Suppressor macrophage treated with lipopolysaccharide for 1 hour (primary cell): ENCODE results near the gene NET1.
"Not testable (repeated sequence)": the region's sequence is repeated elsewhere in the genome, so short reads cannot be mapped to it uniquely, and the experiment has no call there.

ENCODE experiments used
- DNase-seq, 3 donors: peaks; one replicate each; pipeline ENCODE4 v3.0.0-alpha.2; 2020 to 2022

Gene NET1

DNA sequence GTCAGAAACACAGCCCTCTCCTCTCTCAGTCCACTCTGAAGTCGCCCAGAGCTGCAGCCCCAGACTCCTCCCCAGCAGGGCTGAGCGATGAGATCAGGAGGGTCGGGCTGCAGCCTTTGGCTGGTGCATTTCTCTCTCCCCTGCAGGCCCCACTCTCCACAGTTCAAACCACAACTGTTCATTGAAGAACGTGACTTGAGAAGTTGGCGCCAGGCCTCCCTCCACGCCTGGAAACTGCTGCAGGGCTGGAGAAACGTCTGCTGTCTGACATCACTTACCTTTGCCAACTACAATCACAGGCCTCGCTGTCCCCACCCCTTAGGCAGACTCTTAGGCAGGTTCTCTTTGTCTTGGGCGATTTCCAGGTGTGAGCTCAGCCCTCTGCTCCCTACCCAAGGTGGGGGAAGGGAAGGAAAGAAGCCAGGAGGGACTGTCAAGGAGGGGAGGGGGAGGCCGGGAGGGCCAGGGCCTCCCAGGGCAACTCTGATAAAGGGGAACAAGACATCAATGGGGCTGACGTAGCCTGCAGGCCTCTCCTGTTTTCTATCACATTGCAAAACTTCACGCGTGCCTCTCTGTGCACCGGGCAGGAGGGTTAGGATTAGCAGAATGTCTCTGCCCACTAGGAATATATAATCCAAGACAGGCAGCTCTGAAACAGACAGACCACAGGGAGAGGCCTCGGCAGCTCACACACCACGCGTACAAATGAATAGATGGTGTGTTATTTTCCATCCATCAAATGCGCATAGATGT lies 54.3 kb downstream of the NET1 start:
- DNase-seq: no peak

DNA sequence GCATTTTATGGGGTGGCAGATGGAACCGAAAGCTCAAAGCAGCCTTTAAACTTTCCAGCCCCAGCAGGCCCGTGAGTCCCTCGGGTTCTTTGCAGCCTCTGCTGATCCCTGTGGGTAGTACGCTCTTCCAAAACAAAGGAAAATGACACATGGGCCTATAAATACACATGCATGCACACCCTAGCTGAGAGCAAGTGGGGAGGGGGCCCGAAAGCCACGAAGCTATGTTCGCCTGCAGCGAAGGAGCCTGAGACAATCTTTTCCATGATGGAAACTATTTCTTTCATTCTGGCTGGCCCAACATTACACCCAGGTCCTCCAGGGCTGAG lies 54.8 kb downstream of the NET1 start:
- no peak for DNase-seq

DNA sequence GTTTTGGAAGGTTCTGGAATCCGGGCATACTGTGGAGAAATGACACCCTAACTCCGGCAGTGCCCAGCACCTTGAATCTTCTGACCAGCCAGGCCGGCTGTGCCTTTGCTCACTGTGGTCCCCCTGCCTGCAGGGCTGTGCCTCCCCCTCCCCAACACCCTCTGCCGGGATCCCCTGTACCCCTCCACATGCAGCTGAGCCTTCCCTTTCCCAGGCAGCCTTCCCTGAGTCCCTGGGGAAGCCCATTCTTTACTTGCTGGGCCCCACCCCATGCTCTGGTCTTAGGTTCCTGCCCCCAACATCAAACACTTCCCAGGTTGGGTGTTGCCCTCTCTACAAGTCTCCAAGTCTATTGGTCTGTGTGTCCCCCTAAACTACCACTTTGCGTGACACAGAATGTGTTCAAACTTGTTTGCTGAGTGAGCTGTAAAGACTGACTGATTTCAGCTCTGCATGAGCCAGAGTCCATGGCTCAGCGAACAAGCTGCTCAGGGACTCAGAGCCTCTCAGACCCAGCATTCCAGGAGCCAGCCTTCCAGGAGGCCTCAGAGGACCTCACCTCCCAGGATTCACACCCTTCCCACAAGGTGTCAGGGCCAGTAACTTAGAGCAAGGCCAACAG lies 55.4 kb downstream of the NET1 start:
- DNase-seq: no peak

DNA sequence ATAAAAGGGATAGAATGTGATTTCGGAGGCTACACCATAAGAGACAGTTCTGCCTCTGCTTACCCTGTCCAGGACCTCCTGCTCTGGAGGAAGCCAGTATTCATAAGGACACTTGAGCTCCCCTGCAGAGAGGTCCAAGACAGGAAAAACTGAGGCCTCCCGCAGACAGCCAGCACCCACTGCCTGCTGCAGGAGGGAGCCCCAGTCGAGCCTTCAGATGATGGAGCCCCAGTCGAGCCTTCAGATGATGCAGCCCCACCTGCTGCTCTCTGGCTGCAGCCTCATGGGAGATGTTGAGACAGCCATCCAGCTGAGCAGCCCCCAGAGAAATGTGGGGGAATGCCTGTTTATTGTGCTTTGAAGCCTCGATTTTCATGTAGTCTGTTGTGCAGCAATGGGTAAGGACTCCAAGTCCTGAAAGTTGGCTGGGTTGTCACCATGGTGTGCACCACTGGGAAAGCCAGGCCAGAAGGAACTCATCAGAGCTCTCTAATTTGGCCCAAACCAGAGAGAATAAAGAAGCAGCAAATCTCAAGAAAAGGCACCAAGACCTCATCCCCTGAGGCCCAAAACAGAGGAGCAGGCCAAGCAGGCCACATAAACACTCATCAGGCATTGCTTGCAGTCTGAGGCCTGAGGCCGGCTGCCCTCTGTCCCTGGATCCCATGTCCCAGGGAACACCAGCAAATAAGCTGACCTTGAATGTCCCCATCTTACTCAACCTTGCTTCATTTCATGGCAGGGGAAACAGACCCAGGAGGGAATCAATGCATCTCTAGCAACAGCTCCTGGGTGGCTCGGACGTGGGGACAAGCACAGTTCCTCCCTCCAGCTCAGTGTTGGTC lies 56.1 kb downstream of the NET1 start:
- no peak for DNase-seq

DNA sequence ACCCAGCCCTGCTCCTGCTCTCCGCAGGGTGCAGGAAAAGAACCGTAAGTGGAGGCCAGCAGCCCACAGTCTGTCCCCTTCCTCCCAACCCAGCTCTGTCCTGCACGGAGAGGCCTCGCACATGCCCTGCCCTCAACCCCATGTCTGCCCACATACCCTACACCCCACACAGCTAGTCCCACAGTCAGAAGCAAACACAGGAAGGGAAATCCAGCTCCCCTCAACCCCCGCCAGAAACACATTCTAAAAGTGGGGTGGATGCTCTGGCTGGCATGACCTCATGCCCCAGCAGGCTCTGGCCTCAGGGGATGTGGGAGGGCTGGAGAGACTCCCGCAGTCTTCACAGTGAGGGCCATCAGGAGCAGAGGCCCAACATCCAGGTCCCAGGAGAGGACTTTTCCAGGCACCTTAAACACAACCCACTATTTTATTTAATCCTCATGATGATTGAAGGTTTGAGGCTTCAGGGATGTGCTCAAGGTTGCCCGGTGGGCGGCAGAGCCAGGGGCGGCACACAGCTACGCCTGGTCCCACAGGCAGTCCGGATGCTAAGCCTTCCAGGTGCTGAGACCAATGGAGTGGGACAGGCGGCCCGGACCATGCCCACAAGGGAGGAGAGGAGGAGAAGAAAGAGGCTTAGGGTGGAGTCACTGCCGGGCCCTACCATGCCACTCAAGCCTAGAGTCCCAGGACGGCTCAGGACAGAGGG lies 57.1 kb downstream of the NET1 start:
- DNase-seq: no peak

DNA sequence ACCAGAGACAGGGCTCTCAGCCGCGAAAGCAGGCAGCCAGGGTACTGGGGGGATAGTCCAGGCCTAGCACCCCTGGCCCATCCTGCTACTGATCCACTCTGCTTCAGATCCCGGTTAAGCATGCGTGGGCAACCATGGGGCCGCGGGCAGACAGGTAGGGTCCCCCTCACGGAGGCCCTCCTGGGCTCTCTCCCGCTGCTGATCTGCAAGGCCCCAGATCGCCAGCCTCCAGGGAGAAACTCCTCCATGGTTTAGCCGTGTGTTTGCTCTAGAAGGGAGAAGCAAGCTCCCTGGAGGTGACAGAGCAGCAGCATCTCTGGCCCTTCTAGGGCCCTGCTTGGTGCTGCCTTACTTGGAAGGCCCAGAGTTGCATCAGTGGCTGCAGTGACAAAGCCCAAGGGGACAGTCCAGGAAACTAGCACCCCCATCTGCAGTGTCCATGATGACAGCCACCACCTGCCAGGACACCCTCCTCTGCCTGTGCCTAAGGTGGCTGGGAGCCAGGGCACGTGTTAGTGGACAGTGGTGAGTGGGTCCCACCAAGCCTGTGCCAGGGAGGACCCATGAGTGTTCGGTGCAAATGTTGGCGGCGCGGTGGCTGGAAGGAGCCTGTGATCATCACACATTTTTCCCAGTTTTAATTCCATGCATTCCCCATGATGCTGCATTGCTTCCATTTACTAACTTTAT lies 57.9 kb downstream of the NET1 start:
- DNase-seq: no peak

DNA sequence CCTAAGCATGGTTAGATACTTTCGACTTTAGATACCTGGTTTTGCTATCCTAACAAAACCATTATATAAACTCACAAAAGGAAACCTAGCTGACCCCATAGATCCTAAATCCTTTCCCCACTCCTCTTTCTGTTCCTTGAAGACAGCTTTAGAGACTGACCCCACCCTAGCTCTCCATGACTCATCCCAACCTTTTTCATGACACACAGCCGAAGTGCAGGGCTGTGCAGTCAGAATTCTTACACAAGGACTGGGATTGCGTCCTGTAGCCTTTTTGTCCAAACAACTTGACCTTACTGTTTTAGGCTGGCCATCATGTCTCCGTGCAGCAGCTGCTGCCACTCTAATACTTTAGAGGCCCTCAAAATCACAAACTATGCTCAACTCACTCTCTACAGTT lies 62.3 kb downstream of the NET1 start:
- DNase-seq: peak in 1 of 3 donors; percentile 10

DNA sequence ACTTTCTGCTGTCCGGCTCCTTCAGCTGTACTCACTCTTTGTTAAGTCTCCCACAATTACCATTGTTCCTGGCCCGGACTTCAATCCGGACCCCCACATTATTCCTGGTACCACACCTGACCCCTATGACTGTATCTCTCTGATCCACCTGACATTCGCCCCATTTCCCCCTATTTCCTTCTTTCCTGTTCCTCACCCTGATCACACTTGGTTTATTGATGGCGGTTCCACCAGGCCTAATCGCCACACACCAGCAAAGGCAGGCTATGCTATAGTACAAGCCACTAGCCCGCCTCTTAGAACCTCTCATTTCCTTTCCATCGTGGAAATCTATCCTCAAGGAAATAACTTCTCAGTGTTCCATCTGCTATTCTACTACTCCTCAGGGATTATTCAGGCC lies 62.7 kb downstream of the NET1 start:
- DNase-seq: not testable (repeated sequence)

DNA sequence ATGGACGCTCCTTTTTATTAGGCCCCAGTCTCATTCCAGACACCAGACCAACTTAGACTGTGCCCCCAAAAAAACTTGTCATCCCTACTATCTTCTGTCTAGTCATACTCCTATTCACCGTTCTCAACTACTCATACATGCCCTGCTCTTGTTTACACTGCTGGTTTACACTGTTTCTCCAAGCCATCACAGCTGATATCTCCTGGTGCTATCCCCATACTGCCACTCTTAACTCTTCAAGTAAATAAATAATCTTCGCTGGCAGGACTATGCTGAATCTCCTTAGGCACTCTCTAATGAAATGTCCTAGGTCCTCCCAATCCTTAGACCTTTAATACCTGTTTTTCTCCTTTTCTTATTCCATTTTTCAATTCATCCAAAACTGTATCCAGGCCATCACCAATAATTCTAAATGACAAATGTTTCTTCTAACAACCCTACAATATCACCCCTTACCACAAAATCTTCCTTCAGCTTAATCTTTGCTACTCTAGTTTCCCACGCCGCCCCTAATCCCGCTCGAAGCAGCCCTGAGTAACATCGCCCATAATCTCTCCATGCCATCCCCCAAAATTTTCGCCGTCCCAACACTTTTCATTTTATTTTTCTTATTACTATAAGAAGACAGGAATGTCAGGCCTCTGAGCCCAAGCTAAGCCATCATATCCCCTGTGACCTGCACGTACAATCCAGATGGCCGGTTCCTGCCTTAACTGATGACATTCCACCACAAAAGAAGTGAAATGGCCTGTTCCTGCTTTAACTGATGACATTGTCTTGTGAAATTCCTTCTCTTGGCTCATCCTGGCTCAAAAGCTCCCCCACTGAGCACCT lies 63.8 kb downstream of the NET1 start:
- DNase-seq: not testable (repeated sequence)

DNA sequence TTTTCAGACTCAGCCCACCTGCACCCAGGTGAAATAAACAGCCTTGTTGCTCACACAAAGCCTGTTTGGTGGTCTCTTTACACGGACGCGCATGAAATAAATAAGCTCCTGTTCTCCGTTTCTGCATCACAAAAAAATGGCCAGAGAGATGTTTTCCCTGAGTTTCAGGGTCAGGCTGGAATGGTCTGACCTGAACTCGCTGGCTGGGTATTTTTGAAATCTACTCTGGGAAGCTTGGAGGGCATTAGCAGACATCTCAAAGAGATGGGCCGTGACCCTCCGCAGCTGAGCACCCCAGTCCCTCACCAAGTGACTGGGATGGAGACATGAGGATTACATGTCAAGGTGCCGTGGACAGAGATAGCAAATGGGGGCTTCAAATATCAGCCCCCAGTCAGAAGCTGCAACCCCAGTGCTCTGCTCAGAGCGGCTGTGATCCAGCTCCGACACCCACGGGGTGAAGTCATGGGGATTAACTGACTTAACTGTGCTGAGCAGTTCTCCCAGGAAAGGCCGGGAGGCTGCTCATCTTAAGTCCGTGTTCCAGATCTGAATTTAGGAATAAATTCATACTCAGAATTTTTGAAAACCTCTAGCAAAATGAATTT lies 64.7 kb downstream of the NET1 start:
- no peak for DNase-seq

DNA sequence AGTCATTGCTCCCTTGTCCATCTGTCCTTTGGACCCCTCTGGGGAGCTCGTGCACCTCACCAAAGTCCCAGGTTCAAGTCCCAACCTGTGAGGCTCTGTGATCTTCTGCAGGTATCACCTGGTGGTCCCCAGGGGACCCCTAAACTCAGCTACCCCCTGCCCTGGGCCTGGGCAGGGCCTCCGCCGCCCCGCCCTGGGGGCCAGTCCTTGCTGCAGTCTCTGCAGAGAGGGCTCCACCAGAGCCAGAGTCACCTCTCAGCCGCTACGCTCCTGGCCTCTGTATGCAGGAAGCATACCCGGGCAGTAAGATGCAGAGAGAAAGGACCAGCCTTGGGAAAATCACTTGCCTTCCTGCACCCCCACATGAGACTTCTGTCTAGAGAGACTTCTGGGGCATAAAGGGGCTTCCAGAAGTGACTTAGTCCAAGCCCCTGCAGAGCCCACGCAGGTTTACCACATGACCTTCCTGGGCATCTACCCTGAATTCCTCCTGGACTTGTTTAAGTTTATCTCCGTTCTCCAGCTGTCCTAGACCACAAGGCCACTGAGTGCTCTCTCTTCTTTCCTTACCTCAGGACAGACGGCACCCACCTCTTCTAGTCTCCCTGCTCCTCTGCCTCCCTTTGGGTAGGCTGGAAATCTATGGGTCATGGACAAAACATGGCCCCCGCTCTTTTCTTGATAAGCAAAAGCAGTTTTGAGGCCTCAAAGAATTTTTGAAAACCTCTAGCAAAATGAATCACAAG lies 65.8 kb downstream of the NET1 start:
- no peak for DNase-seq

DNA sequence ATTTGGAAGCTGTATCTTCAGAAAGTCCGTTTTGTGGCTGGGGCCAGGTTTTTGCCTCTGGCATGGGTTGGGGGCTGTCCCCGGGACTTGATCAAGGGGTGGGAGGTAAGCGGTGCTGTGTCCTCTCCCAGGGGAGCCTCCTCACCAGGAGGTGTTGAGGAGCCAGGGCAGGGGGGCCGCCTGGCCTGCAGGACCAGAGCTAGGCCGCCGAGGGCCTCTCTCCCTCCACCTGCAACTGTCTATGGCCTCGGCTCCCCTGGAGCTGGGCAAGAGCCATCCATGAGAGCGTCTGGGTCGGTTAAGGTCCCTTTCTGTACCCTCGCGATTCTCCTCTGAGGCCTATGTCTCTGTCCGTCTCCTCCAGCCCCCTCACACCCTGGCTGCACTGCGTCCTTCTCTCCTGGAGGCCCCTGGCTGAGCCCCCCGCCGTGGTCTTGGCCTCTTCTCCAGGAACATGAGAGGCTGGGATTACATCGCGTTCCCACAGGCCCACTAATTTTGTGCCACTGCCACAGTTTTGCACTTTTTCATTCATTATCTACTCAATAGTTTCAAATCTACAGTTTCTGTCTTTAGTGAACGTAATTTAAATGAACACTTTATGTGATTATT lies 66.4 kb downstream of the NET1 start:
- no peak for DNase-seq

DNA sequence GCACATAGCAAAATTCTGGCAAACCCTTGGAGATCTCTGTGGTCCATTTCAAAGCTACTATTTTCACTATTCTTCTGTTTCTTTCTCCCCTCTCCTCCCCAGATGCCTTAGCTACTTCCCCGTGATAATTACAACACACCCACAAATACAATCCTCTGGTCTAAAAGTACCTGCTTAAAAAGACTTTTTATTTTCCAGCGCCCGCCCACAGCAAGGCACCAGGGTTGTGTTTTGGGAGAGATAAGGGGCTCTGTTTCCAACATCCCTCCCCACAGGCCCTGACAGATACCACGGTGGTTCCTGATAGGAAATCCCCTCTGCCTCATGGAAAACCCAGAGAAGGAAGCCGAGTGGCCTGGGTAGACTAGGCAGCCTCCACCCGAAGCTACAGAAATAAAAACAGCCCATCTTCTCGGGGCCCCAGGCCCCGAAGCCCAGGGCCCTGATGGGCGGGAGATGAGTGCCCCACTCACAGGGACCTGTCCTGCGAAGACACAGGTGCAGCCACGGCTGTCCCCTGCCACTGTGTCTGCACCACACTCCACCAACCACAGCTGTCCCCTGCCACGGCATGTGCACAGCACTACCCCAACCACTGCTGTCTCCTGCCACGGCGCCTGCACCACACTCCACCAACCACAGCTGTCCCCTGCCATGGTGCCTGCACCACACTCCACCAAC lies 67.3 kb downstream of the NET1 start:
- peak; percentile 53 to 70 (median 55) for DNase-seq

DNA sequence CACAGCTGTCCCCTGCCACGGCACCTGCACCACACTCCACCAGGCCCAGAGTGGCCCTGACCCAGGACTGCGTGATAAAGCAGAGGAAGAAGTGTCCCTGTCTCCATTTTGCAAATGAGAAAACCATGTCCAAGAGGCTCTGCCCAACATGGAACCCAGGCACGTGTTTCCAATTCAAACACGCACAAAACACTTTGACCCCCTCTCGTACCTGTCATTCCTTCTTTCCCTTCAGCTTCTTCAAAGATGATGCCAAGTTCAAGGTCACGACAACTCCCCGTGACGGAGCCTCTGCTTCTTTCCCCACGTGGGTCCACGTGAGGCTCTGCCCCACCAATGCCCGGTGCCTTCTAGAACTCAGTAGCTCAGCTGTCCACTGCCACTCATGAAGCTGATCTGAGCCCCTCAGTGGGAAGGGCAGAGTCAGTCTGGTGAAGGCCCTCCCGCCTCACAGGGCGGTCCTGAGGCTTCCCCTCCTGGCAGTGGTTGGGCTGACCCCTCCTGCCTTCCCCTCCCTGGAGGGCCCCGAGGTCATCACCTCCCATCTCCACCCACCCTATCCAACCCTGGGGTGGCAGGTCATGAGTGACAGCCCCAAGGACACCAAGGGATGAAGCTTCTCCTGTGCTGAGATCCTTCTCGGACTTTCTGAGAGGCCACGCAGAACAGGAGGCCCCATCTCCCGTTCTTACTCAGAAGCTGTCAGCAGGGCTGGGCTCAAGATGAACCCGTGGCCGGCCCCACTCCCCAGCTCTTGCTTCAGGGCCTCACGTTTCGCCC lies 68.0 kb downstream of the NET1 start:
- DNase-seq: no peak

DNA sequence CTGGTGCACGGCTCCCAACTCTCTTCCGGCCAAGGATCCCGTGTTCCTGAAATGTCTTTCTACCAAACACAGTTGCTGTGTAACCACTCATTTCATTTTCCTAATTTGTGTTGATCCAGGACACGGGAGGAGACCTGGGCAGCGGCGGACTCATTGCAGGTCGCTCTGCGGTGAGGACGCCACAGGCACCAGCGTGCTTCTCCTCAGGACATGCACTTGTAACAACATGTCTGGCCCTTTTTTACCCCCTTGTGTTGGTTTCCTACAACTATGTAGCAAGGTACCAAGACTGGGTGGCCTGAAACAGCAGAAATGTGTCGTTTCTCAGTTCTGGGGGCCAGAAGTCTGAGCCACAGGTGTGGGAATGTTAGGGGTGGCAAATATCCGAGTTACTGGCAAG lies 68.8 kb downstream of the NET1 start:
- DNase-seq: no peak

DNA sequence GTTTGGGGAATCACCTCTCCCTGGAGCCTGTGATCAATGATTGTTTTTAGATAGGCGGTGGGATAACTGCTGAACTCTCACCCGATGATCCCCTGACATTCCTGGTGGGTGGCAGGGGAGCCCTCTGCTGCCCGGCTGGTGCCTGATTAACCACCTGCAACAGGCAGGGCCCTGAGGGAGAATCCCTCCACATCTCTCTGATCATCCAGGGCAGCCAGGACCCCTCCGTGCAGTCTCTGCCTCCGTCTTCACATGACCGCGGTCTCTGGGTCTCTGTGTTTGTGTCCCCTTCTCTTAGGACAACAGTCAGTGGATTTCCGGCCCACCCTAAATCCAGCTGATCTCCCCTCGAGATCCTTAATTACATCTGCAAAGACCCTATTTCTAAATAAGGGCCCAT lies 69.7 kb downstream of the NET1 start:
- DNase-seq: no peak

DNA sequence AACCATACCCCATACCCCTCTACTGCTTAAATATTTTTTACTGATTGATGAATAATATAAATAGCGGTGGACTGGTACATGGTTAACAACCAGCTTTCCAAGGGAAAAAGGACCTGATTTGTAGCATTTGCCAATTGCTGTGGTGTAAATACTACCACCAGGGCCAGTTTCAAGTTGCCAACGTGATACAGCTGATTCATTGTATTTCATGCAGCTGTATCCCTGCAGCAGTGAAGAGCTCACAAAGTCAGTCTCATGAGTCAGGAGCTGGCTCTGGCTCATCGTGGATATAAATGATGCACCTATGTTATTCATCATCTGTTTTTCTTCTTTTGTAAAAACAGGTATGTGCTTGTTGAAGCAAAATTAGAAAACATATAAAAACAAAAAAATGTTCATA lies 71.8 kb downstream of the NET1 start:
- no peak for DNase-seq

DNA sequence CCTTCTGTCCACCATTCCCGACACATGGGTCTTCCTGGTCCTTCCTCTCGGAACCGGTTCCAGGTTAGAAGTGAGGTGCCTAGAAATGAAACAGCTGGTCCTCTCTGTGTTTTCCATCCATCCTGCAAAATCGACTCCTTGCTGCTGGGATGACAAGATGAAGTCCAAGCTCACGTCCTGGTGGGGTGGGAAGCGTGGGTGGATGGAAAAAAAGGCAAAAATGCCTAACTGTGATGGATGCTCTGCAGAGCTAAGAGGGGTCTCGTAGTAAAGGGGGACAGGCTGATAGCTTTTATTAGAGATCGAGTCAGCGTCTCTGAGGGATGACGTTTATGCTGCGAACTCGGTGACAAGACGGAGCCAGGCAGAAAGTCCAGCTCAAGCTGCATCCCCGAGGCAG lies 72.9 kb downstream of the NET1 start:
- no peak for DNase-seq
